Fibroblast of the aortic adventitia (primary cell): ENCODE measurements around the gene TRIM56. TPM values are rescaled to one million over a fixed set of nuclear protein-coding genes. Genes with fewer than 3 reads are reported as not detected.
A peak's percentile ranks its signal among the peaks of the same experiment; 100 is the strongest.
"Not testable (repeated sequence)": the region's sequence is repeated elsewhere in the genome, so short reads cannot be mapped to it uniquely, and the experiment has no call there.

Source experiments
- DNase-seq: peaks from one replicate; pipeline ENCODE4 v3.0.0-alpha.2; 2010; ENCODE audit warnings: low read depth
- H3K4me3 ChIP-seq: 2 replicates; pipeline ENCODE4 v1.5.1; 2011; ENCODE audit warnings: low read depth, mild to moderate bottlenecking, control low read depth, low read length, moderate library complexity
- total RNA-seq: library from RNA; depleted of rRNA; stranded (reverse); fragments of >200 nt; gene quantifications from 2 replicates; pipeline ENCODE4 v1.2.3, GENCODE V29; 2012; ENCODE audit warnings: low replicate concordance
- TF ChIP-seq, protein P1 (sequence below): IDR thresholded peaks from 2 replicates; pipeline ENCODE4 v1.5.1; 2011; ENCODE audit warnings: mild to moderate bottlenecking, low read length, control low read depth, inconsistent platforms; ENCODE audit not compliant: insufficient read depth

The TRIM56 gene
- total RNA-seq, 1 donor: 10.0 TPM

DNA sequence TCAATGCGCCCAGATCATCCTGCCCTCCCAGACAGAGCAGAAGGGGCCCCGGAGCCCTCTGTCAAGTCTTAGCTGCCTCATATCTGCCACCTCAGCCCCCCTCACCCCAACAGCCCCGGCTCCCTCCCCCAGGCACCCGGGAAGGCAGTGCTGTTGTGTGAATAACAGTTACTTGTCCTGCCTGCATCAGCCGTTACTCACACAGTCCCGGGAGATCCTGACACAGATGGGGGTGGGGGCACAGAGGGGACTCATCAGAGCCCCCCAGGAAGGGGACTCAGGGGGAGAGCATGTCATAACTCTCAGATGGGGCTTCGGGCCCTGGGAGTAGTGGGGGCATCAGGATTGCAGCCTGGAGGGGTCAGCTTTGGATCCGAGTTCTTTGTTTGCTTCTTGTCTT is 29.2 kb downstream of the TRIM56 start:
- TF ChIP-seq, protein P1, sequence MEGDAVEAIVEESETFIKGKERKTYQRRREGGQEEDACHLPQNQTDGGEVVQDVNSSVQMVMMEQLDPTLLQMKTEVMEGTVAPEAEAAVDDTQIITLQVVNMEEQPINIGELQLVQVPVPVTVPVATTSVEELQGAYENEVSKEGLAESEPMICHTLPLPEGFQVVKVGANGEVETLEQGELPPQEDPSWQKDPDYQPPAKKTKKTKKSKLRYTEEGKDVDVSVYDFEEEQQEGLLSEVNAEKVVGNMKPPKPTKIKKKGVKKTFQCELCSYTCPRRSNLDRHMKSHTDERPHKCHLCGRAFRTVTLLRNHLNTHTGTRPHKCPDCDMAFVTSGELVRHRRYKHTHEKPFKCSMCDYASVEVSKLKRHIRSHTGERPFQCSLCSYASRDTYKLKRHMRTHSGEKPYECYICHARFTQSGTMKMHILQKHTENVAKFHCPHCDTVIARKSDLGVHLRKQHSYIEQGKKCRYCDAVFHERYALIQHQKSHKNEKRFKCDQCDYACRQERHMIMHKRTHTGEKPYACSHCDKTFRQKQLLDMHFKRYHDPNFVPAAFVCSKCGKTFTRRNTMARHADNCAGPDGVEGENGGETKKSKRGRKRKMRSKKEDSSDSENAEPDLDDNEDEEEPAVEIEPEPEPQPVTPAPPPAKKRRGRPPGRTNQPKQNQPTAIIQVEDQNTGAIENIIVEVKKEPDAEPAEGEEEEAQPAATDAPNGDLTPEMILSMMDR: no peak
- H3K4me3 ChIP-seq: no peak overlapping the region
- no peak for DNase-seq

DNA sequence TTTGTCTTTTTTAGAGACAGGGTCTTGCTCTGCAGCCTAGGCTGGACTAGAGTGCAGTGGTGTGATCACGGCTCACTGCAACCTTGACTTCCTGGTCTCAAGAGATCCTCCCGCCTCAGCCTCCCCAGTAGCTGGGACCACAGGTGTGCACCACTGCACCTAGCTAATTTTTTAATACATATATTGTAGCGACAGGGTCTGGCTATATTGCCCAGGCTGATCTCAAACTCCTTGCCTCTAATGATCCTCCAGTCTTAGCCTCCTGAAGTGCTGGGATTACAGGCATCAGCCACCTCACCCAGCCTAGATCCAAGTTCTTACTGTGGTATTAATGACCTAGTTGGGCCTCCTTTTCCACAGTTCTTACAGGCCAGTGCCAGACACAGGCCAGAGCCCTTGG is 29.9 kb downstream of the TRIM56 start:
- TF ChIP-seq, protein P1: no peak
- DNase-seq: no peak
- no peak overlapping the region for H3K4me3 ChIP-seq

DNA sequence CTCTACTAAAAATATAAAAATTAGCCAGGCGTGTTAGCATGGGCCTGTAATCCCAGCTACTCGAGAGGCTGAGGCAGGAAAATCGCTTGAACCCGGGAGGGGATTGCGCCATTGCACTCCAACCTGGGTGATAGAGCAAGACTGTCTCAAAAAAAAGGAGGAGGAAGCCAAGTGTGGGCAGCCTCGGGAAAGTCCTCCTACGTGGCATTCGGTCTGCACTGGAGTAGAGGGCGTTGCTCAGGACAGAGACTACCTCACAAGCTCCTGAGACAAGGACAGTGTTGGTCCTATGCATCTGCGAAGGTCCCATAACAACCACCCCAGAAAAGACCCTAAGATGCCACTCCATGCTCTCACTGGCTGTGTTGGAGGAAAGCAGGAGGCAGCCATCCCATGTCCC is 31.6 kb downstream of the TRIM56 start:
- peak; percentile 60 for DNase-seq
- TF ChIP-seq, protein P1: no peak

DNA sequence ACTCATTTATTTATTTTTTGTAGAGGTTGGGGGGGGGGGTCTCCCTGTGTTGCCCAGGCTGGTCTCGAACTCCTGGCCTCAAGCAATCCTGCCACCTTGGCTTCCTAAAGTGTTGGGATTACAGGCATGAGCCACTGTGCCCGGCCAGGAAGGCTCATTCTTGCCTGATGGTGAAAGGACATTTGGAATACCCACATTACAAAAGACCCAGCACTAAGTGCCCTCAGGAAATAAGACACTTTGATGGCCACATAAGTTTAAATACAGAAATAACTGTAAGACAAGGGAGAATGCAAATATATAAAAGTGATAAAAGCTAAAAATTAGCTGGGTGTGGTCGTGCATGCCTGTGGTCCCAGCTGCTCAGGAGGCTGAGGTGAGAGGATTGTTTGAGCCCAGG is 33.6 kb downstream of the TRIM56 start:
- no peak overlapping the region for H3K4me3 ChIP-seq
- TF ChIP-seq, protein P1: no peak
- DNase-seq: no peak

More for the DNA sequence above, 31.6 kb downstream of the TRIM56 start:
- H3K4me3 ChIP-seq: no peak overlapping the region

- DNase-seq: no peak
- TF ChIP-seq, protein P1: no peak
- no peak overlapping the region for H3K4me3 ChIP-seq
Measured at GRCh38 chr7:101119876-101120275, 34.6 kb downstream of the TRIM56 start.

DNA sequence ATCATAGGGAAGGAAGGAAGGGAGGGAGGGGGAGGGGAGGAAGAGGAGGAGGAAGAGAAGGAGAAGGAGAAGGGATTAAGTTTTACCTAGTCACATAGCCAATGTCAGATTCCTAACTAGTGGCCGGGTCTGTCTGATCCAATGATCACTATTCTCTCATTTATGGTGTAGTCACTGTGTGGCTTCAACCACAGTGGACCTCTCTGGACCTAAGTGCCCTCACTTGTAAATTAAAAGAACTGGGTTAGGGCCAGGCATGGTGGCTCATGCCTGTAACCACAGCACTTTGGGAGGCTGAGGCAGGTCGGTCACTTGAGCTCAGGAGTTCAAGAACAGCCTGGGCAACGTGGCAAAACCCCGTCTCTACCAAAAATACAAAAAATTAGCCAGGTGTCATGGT is 35.0 kb downstream of the TRIM56 start:
- DNase-seq: no peak
- H3K4me3 ChIP-seq: no peak overlapping the region
- TF ChIP-seq, protein P1: no peak

DNA sequence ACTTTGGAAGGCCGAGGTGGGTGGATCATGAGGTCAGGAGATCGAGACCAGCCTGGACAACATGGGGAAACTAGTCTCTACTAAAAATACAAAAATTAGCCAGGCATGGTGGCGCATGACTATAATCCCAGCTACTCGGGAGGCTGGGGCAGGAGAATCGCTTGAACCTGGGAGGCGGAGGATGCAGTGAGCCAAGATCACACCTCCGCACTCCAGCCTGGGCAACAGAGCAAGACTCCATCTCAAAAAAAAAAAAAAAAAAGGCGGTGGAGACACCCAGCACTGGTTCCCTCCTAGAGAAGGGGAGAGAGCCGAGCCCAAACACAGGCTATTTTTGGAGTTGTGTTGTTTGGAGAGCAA is 36.3 kb downstream of the TRIM56 start:
- not testable (repeated sequence) for DNase-seq, H3K4me3 ChIP-seq
